Measurements from ENCODE around the gene ZBTB14. TPM values are rescaled to one million over a fixed set of nuclear protein-coding genes. Genes with fewer than 3 reads are reported as not detected.

ZBTB14 gene
- total RNA-seq, 1 experiment from 2014 or later = 15.5 TPM

- Histone ChIP-seq H3K18ac (ENCODE audit: insufficient read length, low read depth, low read length) (no peak overlapping the region), H3K79me2 (ENCODE audit: insufficient read depth, low read length) (no peaks in the 10 kb centered on the region), H2BK15ac (ENCODE audit: low read depth, low read length) (no peak overlapping the region), H2BK20ac (ENCODE audit: low read depth, low read length, poor library complexity, severe bottlenecking) (no peak overlapping the region), H4K8ac (replicated peaks; ENCODE audit: insufficient read length, low read depth, low read length) (no peak overlapping the region), H3K9ac (ENCODE audit: extremely low read depth, insufficient read length, low read length) (no peak overlapping the region), H3K4me1 (ENCODE audit: insufficient read depth, low read length) (no peaks in the 10 kb centered on the region), H3K4ac (ENCODE audit: low read depth, low read length) (no peak overlapping the region), H3K27me3 (ENCODE audit: insufficient read depth, low read length) (no peaks in the 10 kb centered on the region), H3K4me2 (ENCODE audit: insufficient read depth, insufficient read length, low read length) (no peak overlapping the region), H2AFZ (ENCODE audit: low read length) (no peak overlapping the region), H3K56ac (ENCODE audit: insufficient read length, low read depth, low read length) (no peak overlapping the region), H4K5ac (ENCODE audit: insufficient read length, low read depth, low read length) (no peak overlapping the region), H2BK12ac (ENCODE audit: insufficient read length, low read depth, low read length) (no peak overlapping the region), H3K27ac (ENCODE audit: insufficient read length, low read depth, low read length) (no peak overlapping the region), H3K79me1 (ENCODE audit: insufficient read depth, low read depth, low read length, poor library complexity, severe bottlenecking) (no peaks in the 10 kb centered on the region), H2BK120ac (ENCODE audit: low read depth, low read length, poor library complexity, severe bottlenecking) (no peak overlapping the region), H3K9me3 (ENCODE audit: control insufficient read depth, low read depth, low read length) (no peaks in the 10 kb centered on the region), H3K23ac (ENCODE audit: insufficient read length, low read depth, low read length) (no peak overlapping the region), H3K14ac (ENCODE audit: insufficient read depth, low read length) (no peak overlapping the region), H4K91ac (ENCODE audit: insufficient read length, low read depth, low read length) (no peak overlapping the region), H3T11ph (ENCODE audit: low read length) (no peak overlapping the region), H2BK5ac (ENCODE audit: insufficient read length, low read length) (no peak overlapping the region), H3K23me2 (ENCODE audit: insufficient read length, low read depth, low read length, poor library complexity, severe bottlenecking) (no peaks in the 10 kb centered on the region), H2AK5ac (ENCODE audit: insufficient read length, low read length) (no peak overlapping the region), H4K20me1 (ENCODE audit: control insufficient read depth, insufficient read depth, insufficient read length) (no peaks in the 10 kb centered on the region)
- no CpG with 5 or more reads among the region's 4 CpGs for WGBS (ENCODE audit: extremely low coverage, insufficient read length, low lambda C conversion rate)
- Mint-ChIP-seq H3K4me3 (no peak overlapping the region), H3K36me3 (ENCODE audit: insufficient read depth in 1 of 3, low read depth in 3 of 3) (no peaks in the 10 kb centered on the region), H3K27me3 (ENCODE audit: low read depth) (no peaks in the 10 kb centered on the region), H3K4me1 (peaks cover 4% of the 10 kb centered on the region in 2 experiments; a peak in 3 of 4 replicates), H3K27ac (no peak overlapping the region), H3K9me3 (no peaks in the 10 kb centered on the region)
- no peak for DNase-seq
- no peak for TF ChIP-seq CTCF (conservative IDR thresholded peaks at IDR 0.05)
Measured at GRCh38 chr18:5318061-5318700, 22.7 kb upstream of the ZBTB14 start.
